ENCODE measurements around the gene CBL. TPM values are rescaled to one million over a fixed set of nuclear protein-coding genes. Genes with fewer than 3 reads are reported as not detected.

Gene CBL
- total RNA-seq, 1 experiment from 2014 or later: 56.4 TPM

GRCh38 chr11:119173453-119173852, 32.7 kb upstream of the CBL start:
- Histone ChIP-seq H3K14ac (ENCODE audit: insufficient read depth, low read length) (no peak overlapping the region), H3K4me1 (ENCODE audit: insufficient read depth, low read length) (no peaks in the 10 kb centered on the region), H3K79me2 (ENCODE audit: insufficient read depth, low read length) (no peaks in the 10 kb centered on the region), H3K9ac (ENCODE audit: extremely low read depth, insufficient read length, low read length) (no peak overlapping the region), H3K56ac (ENCODE audit: insufficient read length, low read depth, low read length) (no peak overlapping the region), H2BK120ac (ENCODE audit: low read depth, low read length, poor library complexity, severe bottlenecking) (no peak overlapping the region), H2BK12ac (ENCODE audit: insufficient read length, low read depth, low read length) (no peak overlapping the region), H3K79me1 (ENCODE audit: insufficient read depth, low read depth, low read length, poor library complexity, severe bottlenecking) (no peaks in the 10 kb centered on the region), H3T11ph (ENCODE audit: low read length) (no peak overlapping the region), H3K27me3 (ENCODE audit: insufficient read depth, low read length) (no peaks in the 10 kb centered on the region), H2BK15ac (ENCODE audit: low read depth, low read length) (no peak overlapping the region), H4K20me1 (ENCODE audit: control insufficient read depth, insufficient read depth, insufficient read length) (no peaks in the 10 kb centered on the region), H2BK5ac (ENCODE audit: insufficient read length, low read length) (no peak overlapping the region), H2BK20ac (ENCODE audit: low read depth, low read length, poor library complexity, severe bottlenecking) (no peak overlapping the region), H3K9me3 (ENCODE audit: control insufficient read depth, low read depth, low read length) (no peaks in the 10 kb centered on the region), H3K23me2 (ENCODE audit: insufficient read length, low read depth, low read length, poor library complexity, severe bottlenecking) (peaks cover 2% of the 10 kb centered on the region), H2AK5ac (ENCODE audit: insufficient read length, low read length) (no peak overlapping the region), H3K4ac (ENCODE audit: low read depth, low read length) (no peak overlapping the region), H3K18ac (ENCODE audit: insufficient read length, low read depth, low read length) (no peak overlapping the region), H2AFZ (ENCODE audit: low read length) (no peak overlapping the region), H3K23ac (ENCODE audit: insufficient read length, low read depth, low read length) (no peak overlapping the region), H4K91ac (ENCODE audit: insufficient read length, low read depth, low read length) (no peak overlapping the region), H4K5ac (ENCODE audit: insufficient read length, low read depth, low read length) (no peak overlapping the region), H3K27ac (ENCODE audit: insufficient read length, low read depth, low read length) (no peak overlapping the region), H3K4me2 (ENCODE audit: insufficient read depth, insufficient read length, low read length) (no peak overlapping the region), H4K8ac (replicated peaks; ENCODE audit: insufficient read length, low read depth, low read length) (no peak overlapping the region)
- Mint-ChIP-seq H3K9me3 (no peaks in the 10 kb centered on the region), H3K27me3 (ENCODE audit: low read depth) (no peaks in the 10 kb centered on the region), H3K27ac (no peak overlapping the region; a peak in 1 of 7 replicates), H3K36me3 (ENCODE audit: insufficient read depth in 1 of 3, low read depth in 3 of 3) (peaks cover 0 to 25% (median 12%) of the 10 kb centered on the region in 3 experiments; a peak in 5 of 7 replicates), H3K4me1 (peaks cover 17 to 19% of the 10 kb centered on the region in 2 experiments), H3K4me3 (no peak overlapping the region)
- TF ChIP-seq, protein P1, sequence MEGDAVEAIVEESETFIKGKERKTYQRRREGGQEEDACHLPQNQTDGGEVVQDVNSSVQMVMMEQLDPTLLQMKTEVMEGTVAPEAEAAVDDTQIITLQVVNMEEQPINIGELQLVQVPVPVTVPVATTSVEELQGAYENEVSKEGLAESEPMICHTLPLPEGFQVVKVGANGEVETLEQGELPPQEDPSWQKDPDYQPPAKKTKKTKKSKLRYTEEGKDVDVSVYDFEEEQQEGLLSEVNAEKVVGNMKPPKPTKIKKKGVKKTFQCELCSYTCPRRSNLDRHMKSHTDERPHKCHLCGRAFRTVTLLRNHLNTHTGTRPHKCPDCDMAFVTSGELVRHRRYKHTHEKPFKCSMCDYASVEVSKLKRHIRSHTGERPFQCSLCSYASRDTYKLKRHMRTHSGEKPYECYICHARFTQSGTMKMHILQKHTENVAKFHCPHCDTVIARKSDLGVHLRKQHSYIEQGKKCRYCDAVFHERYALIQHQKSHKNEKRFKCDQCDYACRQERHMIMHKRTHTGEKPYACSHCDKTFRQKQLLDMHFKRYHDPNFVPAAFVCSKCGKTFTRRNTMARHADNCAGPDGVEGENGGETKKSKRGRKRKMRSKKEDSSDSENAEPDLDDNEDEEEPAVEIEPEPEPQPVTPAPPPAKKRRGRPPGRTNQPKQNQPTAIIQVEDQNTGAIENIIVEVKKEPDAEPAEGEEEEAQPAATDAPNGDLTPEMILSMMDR (conservative IDR thresholded peaks at IDR 0.05): no peak
- WGBS (ENCODE audit: extremely low coverage, insufficient read length, low lambda C conversion rate): no CpG with 5 or more reads among the region's 21 CpGs
- DNase-seq: no peak

Data from H9 (cell line).